ENCODE measurements around the gene TNP2. TPM values are rescaled to one million over a fixed set of nuclear protein-coding genes. Genes with fewer than 3 reads are reported as not detected.

TNP2 gene
- total RNA-seq, 1 donor from 2014 or later = not detected

DNA sequence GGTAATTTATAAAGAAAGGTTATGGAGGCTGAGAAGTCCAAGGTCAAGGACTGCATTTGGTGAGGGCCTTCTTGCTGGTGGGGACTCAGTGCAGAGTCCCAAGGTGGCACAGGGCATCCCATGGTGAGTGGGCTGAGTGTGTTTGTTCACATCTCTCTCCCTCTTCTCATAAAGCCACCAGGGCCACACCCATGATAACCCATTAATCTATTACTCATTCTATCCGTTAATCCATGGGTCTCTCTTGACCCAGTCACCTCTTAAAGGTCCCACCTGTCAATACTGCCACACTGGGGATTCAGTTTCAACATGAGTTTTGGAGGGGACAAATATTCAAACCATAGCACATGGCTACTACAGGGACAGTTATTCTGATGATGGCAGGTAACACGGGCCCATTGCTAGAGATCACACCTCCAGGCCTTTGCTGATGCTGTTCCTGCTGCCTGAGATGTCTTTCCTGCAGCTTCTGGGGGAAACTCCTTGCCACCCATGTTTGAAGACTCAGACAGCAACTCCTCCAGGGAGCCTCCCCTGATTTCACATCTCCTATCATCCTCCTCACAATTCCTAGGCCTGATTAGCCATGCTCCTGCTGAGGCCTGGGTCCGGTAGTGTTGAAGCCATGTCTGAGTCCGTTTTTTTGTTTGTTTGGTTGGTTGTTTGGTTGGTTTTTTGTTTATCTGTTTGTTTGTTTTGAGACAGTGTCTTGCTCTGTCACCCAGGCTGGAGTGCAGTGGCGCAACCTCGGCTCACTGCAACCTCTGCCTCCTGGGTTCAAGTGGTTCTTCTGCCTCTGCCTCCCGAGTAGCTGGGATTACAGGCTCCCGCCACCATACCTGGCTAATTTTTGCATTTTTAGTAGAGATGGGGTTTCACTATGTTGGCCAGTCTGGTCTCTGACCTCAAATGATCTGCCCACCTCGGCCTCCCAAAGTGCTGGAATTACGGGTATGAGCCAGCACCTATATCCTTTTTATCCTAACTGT lies 29.2 kb downstream of the TNP2 start:
- Mint-ChIP-seq H3K36me3 (ENCODE audit: unreplicated experiment) (peaks cover under 1% of the 10 kb centered on the region), H3K9me3 (ENCODE audit: unreplicated experiment) (no peaks in the 10 kb centered on the region), H3K4me1 (ENCODE audit: unreplicated experiment) (peaks cover 3% of the 10 kb centered on the region), H3K27ac (ENCODE audit: unreplicated experiment) (no peak overlapping the region), H3K4me3 (ENCODE audit: unreplicated experiment) (no peak overlapping the region), H3K27me3 (ENCODE audit: unreplicated experiment) (peaks cover under 1% of the 10 kb centered on the region)
- DNase-seq (ENCODE audit: extremely low spot score, unreplicated experiment) = no peak
- no peak for TF ChIP-seq CTCF (IDR thresholded peaks at IDR 0.05)

- no peak for DNase-seq (ENCODE audit: extremely low spot score, unreplicated experiment)
- no peaks in the 10 kb centered on the region for H3K9me3 Mint-ChIP-seq (ENCODE audit: unreplicated experiment)
- no peak overlapping the region for H3K4me3 Mint-ChIP-seq (ENCODE audit: unreplicated experiment)
- H3K27me3 Mint-ChIP-seq (ENCODE audit: unreplicated experiment) = no peaks in the 10 kb centered on the region
- no peaks in the 10 kb centered on the region for H3K36me3 Mint-ChIP-seq (ENCODE audit: unreplicated experiment)
- H3K4me1 Mint-ChIP-seq (ENCODE audit: unreplicated experiment) = peaks cover 3% of the 10 kb centered on the region
- TF ChIP-seq CTCF (IDR thresholded peaks at IDR 0.05) = no peak
- no peak overlapping the region for H3K27ac Mint-ChIP-seq (ENCODE audit: unreplicated experiment)
Measured at GRCh38 chr16:11238272-11239202, 30.6 kb downstream of the TNP2 start.

DNA sequence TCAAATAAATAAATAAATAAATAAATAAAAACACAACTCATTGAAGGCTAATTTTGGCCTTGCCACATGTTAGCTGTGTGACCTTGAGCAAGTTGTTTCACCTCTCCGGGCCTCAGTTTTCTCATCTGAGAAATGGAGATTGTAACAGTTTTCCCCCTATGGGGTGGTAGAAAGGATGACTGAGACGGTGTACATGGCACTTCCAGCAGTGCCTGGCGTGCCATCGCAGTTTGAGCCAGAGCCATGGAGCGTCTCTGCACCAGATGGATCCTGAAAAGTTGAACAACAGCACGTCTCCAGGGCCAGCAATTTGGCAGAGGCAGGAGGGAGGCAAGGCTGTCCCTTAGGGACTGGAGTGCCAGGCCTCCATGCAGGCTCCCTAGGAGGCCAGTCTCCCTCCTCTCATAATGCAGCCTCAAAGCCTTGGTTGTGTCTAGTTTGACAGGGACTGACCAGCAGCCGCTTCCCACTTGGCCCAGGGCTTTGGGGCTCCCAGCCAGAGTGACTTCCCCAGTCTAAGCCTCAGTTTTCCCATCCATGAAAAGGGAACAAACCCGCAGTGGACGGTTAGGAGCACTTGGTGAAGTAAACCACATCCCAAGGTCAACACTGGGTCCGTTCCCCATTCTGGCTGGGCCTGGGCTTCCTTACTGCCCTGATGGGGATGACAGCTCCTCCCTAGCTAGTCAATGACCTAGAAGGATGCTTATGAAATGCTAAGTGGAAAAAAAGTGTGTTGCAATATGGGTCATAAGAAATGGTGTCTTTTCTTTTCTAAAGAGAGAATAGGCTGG lies 32.5 kb downstream of the TNP2 start:
- no peak for DNase-seq (ENCODE audit: extremely low spot score, unreplicated experiment)
- Mint-ChIP-seq H3K9me3 (ENCODE audit: unreplicated experiment) (no peaks in the 10 kb centered on the region), H3K27me3 (ENCODE audit: unreplicated experiment) (no peaks in the 10 kb centered on the region), H3K36me3 (ENCODE audit: unreplicated experiment) (no peaks in the 10 kb centered on the region), H3K27ac (ENCODE audit: unreplicated experiment) (no peak overlapping the region), H3K4me1 (ENCODE audit: unreplicated experiment) (peaks cover 3% of the 10 kb centered on the region), H3K4me3 (ENCODE audit: unreplicated experiment) (no peak overlapping the region)
- TF ChIP-seq CTCF (IDR thresholded peaks at IDR 0.05) = no peak

DNA sequence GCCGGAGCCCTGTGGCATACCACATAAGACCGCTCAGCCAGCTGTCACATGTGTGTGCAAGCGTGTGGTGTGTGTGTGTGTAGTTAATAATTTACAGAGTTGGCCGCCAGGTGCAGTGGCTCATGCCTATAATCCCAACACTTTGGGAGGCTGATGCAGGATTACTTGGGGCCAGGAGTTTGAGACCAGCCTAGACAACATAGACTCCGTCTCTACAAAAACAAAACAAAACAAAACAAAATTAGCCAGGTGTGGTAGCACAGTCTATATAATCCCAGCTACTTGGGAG lies 33.5 kb downstream of the TNP2 start:
- Mint-ChIP-seq H3K27me3 (ENCODE audit: unreplicated experiment) (peaks cover 2% of the 10 kb centered on the region), H3K9me3 (ENCODE audit: unreplicated experiment) (no peaks in the 10 kb centered on the region), H3K4me3 (ENCODE audit: unreplicated experiment) (no peak overlapping the region), H3K27ac (ENCODE audit: unreplicated experiment) (no peak overlapping the region), H3K36me3 (ENCODE audit: unreplicated experiment) (no peaks in the 10 kb centered on the region), H3K4me1 (ENCODE audit: unreplicated experiment) (peaks cover 2% of the 10 kb centered on the region)
- TF ChIP-seq CTCF (IDR thresholded peaks at IDR 0.05) = no peak
- DNase-seq (ENCODE audit: extremely low spot score, unreplicated experiment) = no peak
